DND-41 (cell line): ENCODE results near the gene SOCS1.

Experiments
- ATAC-seq: fragments of 200-7000 bp; cut with Tn5 transposase; 3 replicates; pipeline ENCODE4 v1.9.1; 2021; ENCODE audit warnings: low read depth; ENCODE audit not compliant: insufficient read depth
- DNase-seq: peaks from one replicate; pipeline ENCODE4 v3.0.0-alpha.2; 2020
- H2AFZ ChIP-seq: 2 replicates; pipeline ENCODE4 v1.6.0; 2012; ENCODE audit warnings: low read depth, low read length
- H3K27ac ChIP-seq: 2 replicates; pipeline ENCODE4 v1.5.1; 2012; ENCODE audit warnings: low read length, inconsistent platforms
- H3K27me3 ChIP-seq: fragments of 200-600 bp; sonication (generic); 2 replicates; pipeline ENCODE4 v1.6.0; 2012; ENCODE audit warnings: low read length, mild to moderate bottlenecking, inconsistent platforms; ENCODE audit not compliant: insufficient read depth, poor library complexity
- H3K36me3 ChIP-seq: 2 replicates; pipeline ENCODE4 v1.5.1; 2012; ENCODE audit warnings: low read length, inconsistent platforms; ENCODE audit not compliant: insufficient read depth
- H3K4me1 ChIP-seq: 2 replicates; pipeline ENCODE4 v1.5.1; 2012; ENCODE audit warnings: mild to moderate bottlenecking, low read length; ENCODE audit not compliant: insufficient read depth
- H3K4me2 ChIP-seq: 2 replicates; pipeline ENCODE4 v1.6.0; 2012; ENCODE audit warnings: mild to moderate bottlenecking, moderate library complexity, low read length, inconsistent platforms; ENCODE audit not compliant: insufficient read depth
- H3K4me3 ChIP-seq, 2 experiments: fragments of 200-600 bp in 1 of 2; shearing (Covaris generic) in 1 of 2; 2 replicates each; pipeline ENCODE4 v1.5.1; 2012 to 2016; ENCODE audit warnings: inconsistent platforms in 2 of 2, low read length in 2 of 2, mild to moderate bottlenecking in 2 of 2, low read depth in 1 of 2, moderate library complexity in 1 of 2
- H3K79me2 ChIP-seq: 2 replicates; pipeline ENCODE4 v1.6.0; 2012; ENCODE audit warnings: low read length, inconsistent platforms; ENCODE audit not compliant: insufficient read depth
- H3K9ac ChIP-seq: 2 replicates; pipeline ENCODE4 v1.6.0; 2012; ENCODE audit warnings: low read depth, mild to moderate bottlenecking, inconsistent platforms, low read length, moderate library complexity
- H3K9me3 ChIP-seq: 2 replicates; pipeline ENCODE4 v1.5.1; 2012; ENCODE audit warnings: low read length, moderate library complexity, mild to moderate bottlenecking, inconsistent platforms; ENCODE audit not compliant: insufficient read depth, severe bottlenecking
- H4K20me1 ChIP-seq: 2 replicates; pipeline ENCODE4 v1.6.0; 2012; ENCODE audit warnings: low read length; ENCODE audit not compliant: insufficient read depth
- EZH2 ChIP-seq: IDR thresholded peaks from 3 replicates; pipeline ENCODE4 v1.6.1; 2012; ENCODE audit warnings: borderline replicate concordance, low read depth, mild to moderate bottlenecking, moderate library complexity, low read length, inconsistent platforms; ENCODE audit not compliant: severe bottlenecking
- TF ChIP-seq, protein P1 (sequence below): IDR thresholded peaks from 2 replicates; pipeline ENCODE4 v1.5.1; 2012; ENCODE audit warnings: borderline replicate concordance, low read length, moderate library complexity, mild to moderate bottlenecking; ENCODE audit not compliant: poor library complexity, severe bottlenecking; ENCODE audit errors: extremely low read depth

Gene SOCS1

DNA sequence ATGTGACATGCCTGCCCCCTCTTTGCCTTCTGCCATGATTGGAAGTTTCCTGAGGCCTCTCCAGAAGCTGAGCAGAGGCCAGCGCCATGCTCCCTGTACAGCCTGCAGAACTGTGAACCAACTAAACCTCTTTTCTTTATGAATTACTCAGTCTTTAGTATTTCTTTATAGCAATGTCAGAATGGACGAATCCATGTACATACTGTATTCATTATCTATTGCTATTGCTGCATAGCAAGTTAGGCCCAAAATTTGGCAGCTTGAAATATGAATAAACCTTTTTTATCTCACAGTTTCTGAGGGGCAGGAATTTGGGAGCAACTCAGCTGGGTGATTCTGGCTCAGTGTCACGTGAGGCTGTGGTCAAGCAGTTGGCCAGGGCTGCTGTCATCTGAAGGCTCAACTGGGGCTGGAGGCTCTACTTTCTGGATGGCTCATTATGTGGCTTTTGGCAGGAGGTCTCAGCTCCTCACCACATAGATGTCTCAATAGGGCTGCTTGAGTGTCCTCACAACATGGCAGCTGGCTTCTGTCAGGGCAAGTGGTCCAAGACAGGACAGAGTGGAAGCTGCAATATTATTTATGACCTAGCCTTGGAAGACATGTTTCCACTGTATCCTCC is 40.0 kb downstream of the SOCS1 start:
- no peak for ATAC-seq

DNA sequence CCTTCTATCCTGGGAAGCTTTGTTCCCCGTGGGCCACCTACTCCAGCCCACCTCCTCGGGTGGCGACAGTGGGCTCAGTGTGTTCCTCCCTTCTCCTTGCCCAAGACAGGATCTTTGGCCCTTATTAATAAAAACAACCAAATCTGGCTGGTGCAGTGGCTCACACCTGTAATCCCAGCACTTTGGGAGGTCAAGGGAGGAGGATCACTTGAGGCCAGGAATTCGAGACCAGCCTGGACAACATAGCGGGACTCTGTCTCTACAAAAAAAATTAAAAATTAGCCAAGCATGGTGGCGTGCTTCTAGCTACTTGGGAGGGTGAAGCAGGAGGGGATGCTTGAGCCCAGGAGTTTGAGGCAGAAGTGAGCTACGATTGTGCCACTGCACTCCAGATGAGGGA is 42.2 kb downstream of the SOCS1 start:
- no peak overlapping the region for H3K9ac ChIP-seq
- ATAC-seq (no peak), DNase-seq (no peak)
- H3K27ac ChIP-seq = peak overlapping the region; percentile 49
- peaks cover 10% of the 10 kb centered on the region for H3K4me1 ChIP-seq
- no peak for TF ChIP-seq EZH2
- TF ChIP-seq, protein P1, sequence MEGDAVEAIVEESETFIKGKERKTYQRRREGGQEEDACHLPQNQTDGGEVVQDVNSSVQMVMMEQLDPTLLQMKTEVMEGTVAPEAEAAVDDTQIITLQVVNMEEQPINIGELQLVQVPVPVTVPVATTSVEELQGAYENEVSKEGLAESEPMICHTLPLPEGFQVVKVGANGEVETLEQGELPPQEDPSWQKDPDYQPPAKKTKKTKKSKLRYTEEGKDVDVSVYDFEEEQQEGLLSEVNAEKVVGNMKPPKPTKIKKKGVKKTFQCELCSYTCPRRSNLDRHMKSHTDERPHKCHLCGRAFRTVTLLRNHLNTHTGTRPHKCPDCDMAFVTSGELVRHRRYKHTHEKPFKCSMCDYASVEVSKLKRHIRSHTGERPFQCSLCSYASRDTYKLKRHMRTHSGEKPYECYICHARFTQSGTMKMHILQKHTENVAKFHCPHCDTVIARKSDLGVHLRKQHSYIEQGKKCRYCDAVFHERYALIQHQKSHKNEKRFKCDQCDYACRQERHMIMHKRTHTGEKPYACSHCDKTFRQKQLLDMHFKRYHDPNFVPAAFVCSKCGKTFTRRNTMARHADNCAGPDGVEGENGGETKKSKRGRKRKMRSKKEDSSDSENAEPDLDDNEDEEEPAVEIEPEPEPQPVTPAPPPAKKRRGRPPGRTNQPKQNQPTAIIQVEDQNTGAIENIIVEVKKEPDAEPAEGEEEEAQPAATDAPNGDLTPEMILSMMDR = no peak
- H3K36me3 ChIP-seq = no peaks in the 10 kb centered on the region
- H4K20me1 ChIP-seq = no peaks in the 10 kb centered on the region
- H3K27me3 ChIP-seq = no peaks in the 10 kb centered on the region
- no peak overlapping the region for H3K4me2 ChIP-seq
- peaks cover 15% of the 10 kb centered on the region for H3K9me3 ChIP-seq
- no peak overlapping the region for H3K4me3 ChIP-seq
- no peak overlapping the region for H2AFZ ChIP-seq
- no peaks in the 10 kb centered on the region for H3K79me2 ChIP-seq

More for the DNA sequence above, 40.0 kb downstream of the SOCS1 start:
- no peaks in the 10 kb centered on the region for H3K36me3 ChIP-seq
- no peak overlapping the region; the same call in 1 of the 2 replicates for H3K27ac ChIP-seq
- H3K4me2 ChIP-seq = no peak overlapping the region
- no peaks in the 10 kb centered on the region for H3K27me3 ChIP-seq
- H2AFZ ChIP-seq = no peak overlapping the region
- no peak overlapping the region for H3K9ac ChIP-seq
- H3K9me3 ChIP-seq = peaks cover 16% of the 10 kb centered on the region
- no peaks in the 10 kb centered on the region for H3K79me2 ChIP-seq
- peaks cover 23% of the 10 kb centered on the region for H3K4me1 ChIP-seq
- no peak overlapping the region for H3K4me3 ChIP-seq
- H4K20me1 ChIP-seq = no peaks in the 10 kb centered on the region
- TF ChIP-seq, protein P1 = no peak
- TF ChIP-seq EZH2 = no peak
- no peak for DNase-seq

DNA sequence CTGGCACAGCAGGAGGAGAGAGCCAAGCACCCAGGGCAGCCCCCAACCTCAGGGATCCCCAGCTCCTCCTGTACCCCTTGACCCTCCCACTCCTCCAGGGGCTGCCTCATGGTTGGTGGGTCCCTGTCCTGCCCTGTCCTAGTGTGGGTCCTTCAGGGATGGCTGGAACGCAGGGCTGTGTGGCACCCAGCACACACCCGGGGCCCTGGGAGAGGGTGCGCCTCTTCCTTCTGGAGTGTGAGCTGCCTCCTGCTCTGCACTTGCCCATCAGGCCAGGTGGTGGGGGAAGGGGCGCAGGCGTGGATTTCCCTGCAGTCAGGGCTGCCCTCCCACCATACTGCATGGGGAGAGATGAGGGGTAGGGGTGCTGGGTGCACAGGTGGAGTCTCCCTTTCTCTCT is 42.6 kb downstream of the SOCS1 start:
- no peak overlapping the region for H3K4me3 ChIP-seq
- H3K27ac ChIP-seq = peak overlapping the region; percentile 49
- H3K27me3 ChIP-seq = no peaks in the 10 kb centered on the region
- no peak overlapping the region for H3K9ac ChIP-seq
- no peaks in the 10 kb centered on the region for H3K79me2 ChIP-seq
- peaks cover 10% of the 10 kb centered on the region for H3K9me3 ChIP-seq
- ATAC-seq (peak; percentile 20; the same call in 2 of the 3 replicates), DNase-seq (no peak)
- no peak overlapping the region for H2AFZ ChIP-seq
- no peaks in the 10 kb centered on the region for H4K20me1 ChIP-seq
- TF ChIP-seq, protein P1 = no peak
- no peak for TF ChIP-seq EZH2
- H3K4me2 ChIP-seq = no peak overlapping the region
- H3K4me1 ChIP-seq = peaks cover 10% of the 10 kb centered on the region
- H3K36me3 ChIP-seq = no peaks in the 10 kb centered on the region
